Measurements from ENCODE around the gene SPOCK1.
"Not testable (repeated sequence)": the region's sequence is repeated elsewhere in the genome, so short reads cannot be mapped to it uniquely, and the experiment has no call there.

Gene SPOCK1

DNA sequence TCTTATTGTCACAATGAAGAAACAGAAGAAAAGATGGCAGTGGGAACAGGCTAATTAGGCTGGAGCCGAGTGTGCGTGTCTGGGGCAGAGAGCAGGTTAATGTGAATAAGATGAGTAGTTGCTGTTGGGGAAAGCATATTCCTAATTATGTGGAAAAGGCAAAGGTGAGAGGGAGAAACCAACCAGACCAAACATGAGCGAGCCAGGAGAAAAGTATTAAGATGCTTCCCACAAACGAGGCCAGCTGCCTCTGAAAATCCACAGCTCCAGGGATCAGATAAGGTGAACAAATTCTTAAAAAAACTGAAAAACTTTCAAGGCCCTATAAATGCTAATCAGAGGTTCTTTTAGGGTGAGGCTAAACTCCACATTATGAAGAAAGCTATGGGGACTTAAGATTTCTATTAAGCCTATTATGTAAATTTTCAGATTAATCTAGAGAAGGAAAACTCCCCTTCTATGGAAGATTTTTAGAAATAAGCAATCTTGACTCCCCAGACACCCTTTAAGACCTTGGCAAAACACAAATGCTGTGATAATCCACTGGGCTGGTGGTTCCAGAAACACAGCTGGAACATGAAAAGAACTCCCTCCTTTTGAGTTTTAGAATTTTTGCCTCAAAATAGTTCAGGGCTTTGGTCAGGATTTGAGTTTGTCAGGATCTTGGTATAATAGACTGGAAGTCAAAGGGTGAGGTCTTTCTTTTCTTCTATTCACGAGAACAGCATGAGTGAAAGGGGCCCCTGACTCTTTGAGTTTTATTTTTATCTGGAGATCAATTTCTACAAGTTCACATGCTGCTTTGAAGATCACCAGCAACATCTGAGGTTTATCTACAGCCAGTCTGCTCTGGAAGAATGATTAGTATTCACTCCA is 238.1 kb downstream of the SPOCK1 start:
- peaks cover 2% of the 10 kb centered on the region for H3K9me3 Mint-ChIP-seq
- ATAC-seq (ENCODE audit: low read depth) (no peak), DNase-seq (ENCODE audit: low spot score in 2 of 2) (no peak)
- no peaks in the 10 kb centered on the region for H3K4me1 Mint-ChIP-seq
- H3K36me3 Mint-ChIP-seq: no peaks in the 10 kb centered on the region
- peaks cover 8% of the 10 kb centered on the region for H3K27me3 Mint-ChIP-seq
- H3K4me3 Mint-ChIP-seq: no peak overlapping the region
- H3K27ac Mint-ChIP-seq: no peak overlapping the region

GRCh38 chr5:137259115-137259514 is 240.0 kb downstream of the SPOCK1 start:
- not testable (repeated sequence) for H3K27me3 Mint-ChIP-seq; ATAC-seq (ENCODE audit: low read depth); H3K27ac Mint-ChIP-seq; DNase-seq (ENCODE audit: low spot score in 2 of 2); H3K36me3 Mint-ChIP-seq; H3K9me3 Mint-ChIP-seq; H3K4me1 Mint-ChIP-seq; H3K4me3 Mint-ChIP-seq

- Mint-ChIP-seq H3K9me3 (peaks cover 2% of the 10 kb centered on the region), H3K36me3 (no peaks in the 10 kb centered on the region), H3K27me3 (peaks cover 3% of the 10 kb centered on the region), H3K27ac (no peak overlapping the region), H3K4me1 (no peaks in the 10 kb centered on the region), H3K4me3 (no peak overlapping the region)
- ATAC-seq (ENCODE audit: low read depth) (no peak), DNase-seq (ENCODE audit: low spot score in 2 of 2) (no peak)
Observed at GRCh38 chr5:137254119-137255090, 244.7 kb downstream of the SPOCK1 start.

- Mint-ChIP-seq H3K27me3 (no peaks in the 10 kb centered on the region), H3K27ac (no peak overlapping the region), H3K36me3 (no peaks in the 10 kb centered on the region), H3K4me3 (no peak overlapping the region), H3K4me1 (no peaks in the 10 kb centered on the region), H3K9me3 (peaks cover 2% of the 10 kb centered on the region)
- no peak for DNase-seq (ENCODE audit: low spot score in 2 of 2)
- no peak for ATAC-seq (ENCODE audit: low read depth)
Observed at GRCh38 chr5:137252512-137252911, 246.6 kb downstream of the SPOCK1 start.

GRCh38 chr5:137250421-137250820 is 248.7 kb downstream of the SPOCK1 start:
- Mint-ChIP-seq H3K9me3 (peaks cover under 1% of the 10 kb centered on the region), H3K4me1 (no peaks in the 10 kb centered on the region), H3K27ac (no peak overlapping the region), H3K36me3 (no peaks in the 10 kb centered on the region), H3K27me3 (no peaks in the 10 kb centered on the region), H3K4me3 (no peak overlapping the region)
- DNase-seq (ENCODE audit: low spot score in 2 of 2): no peak
- ATAC-seq (ENCODE audit: low read depth): no peak

- no peak for ATAC-seq (ENCODE audit: low read depth)
Observed at GRCh38 chr5:137248527-137248926, 250.6 kb downstream of the SPOCK1 start.

DNA sequence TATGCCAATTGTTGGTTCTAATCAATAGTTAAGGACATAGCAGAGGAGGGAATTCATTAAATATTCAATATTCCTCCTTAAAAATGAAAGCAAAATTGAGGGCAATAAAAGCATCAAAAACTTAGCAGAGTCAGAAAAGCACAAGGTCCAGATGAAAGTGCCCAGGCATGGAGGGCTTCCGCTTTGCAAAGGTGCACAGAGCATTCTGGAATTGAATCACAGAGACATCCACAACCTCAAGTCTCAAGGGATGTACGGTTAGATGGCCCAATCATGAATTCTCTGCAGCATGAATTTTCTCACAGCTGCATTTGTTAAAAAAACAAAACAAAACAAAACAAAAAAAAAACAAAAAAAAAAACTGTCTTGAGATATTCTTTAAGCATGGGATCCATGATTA is 253.7 kb downstream of the SPOCK1 start:
- no peak overlapping the region for H3K4me3 Mint-ChIP-seq
- no peak overlapping the region for H3K27ac Mint-ChIP-seq
- H3K4me1 Mint-ChIP-seq: no peaks in the 10 kb centered on the region
- H3K36me3 Mint-ChIP-seq: no peaks in the 10 kb centered on the region
- DNase-seq (ENCODE audit: low spot score in 2 of 2) (no peak), ATAC-seq (ENCODE audit: low read depth) (no peak)
- H3K27me3 Mint-ChIP-seq: no peaks in the 10 kb centered on the region
- H3K9me3 Mint-ChIP-seq: no peaks in the 10 kb centered on the region

More at GRCh38 chr5:137248527-137248926, 250.6 kb downstream of the SPOCK1 start:
- no peaks in the 10 kb centered on the region for H3K27me3 Mint-ChIP-seq
- H3K4me1 Mint-ChIP-seq: no peaks in the 10 kb centered on the region
- H3K36me3 Mint-ChIP-seq: no peaks in the 10 kb centered on the region
- H3K27ac Mint-ChIP-seq: no peak overlapping the region
- DNase-seq (ENCODE audit: low spot score in 2 of 2): no peak
- no peaks in the 10 kb centered on the region for H3K9me3 Mint-ChIP-seq
- H3K4me3 Mint-ChIP-seq: no peak overlapping the region

GRCh38 chr5:137240285-137240684 is 258.8 kb downstream of the SPOCK1 start:
- no peak overlapping the region for H3K27ac Mint-ChIP-seq
- no peak overlapping the region for H3K4me3 Mint-ChIP-seq
- H3K4me1 Mint-ChIP-seq: no peaks in the 10 kb centered on the region
- DNase-seq (ENCODE audit: low spot score in 2 of 2): no peak
- ATAC-seq (ENCODE audit: low read depth): no peak
- no peaks in the 10 kb centered on the region for H3K9me3 Mint-ChIP-seq
- no peaks in the 10 kb centered on the region for H3K36me3 Mint-ChIP-seq
- H3K27me3 Mint-ChIP-seq: peaks cover 6% of the 10 kb centered on the region

DNA sequence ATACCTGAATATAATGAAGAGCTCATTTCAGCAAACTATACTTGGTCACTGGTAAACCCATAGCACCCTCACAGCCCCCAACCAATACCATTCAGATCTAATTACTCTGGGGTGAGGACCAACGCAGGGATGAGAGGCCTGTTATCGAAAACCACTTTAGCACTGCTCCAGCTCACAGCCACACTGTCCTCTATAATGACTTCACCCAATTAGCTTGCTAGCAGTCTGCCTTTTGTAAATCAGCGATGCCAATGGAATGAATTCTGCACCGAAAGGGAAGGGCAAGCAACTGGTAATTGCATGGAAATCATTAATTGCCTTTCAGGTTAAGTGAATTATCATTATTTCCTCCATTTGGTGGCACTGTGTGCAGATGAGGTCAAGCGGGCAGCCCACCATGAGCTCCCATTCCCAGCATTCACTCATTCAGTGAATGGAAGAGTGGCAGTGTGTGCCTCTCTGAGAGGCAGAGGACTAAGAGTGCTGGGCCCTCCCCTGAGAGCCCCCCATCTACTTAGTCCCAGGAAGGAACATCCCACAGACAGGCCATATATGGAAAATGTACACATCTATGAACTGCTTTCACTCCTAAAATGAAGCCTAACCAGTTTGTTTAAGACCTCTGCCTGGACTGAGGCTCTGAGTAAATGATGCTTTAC is 262.1 kb downstream of the SPOCK1 start:
- Mint-ChIP-seq H3K36me3 (no peaks in the 10 kb centered on the region), H3K4me1 (no peaks in the 10 kb centered on the region), H3K4me3 (no peak overlapping the region), H3K27me3 (peaks cover 6% of the 10 kb centered on the region), H3K9me3 (no peaks in the 10 kb centered on the region), H3K27ac (no peak overlapping the region)
- DNase-seq (ENCODE audit: low spot score in 2 of 2) (no peak), ATAC-seq (ENCODE audit: low read depth) (no peak)

- Mint-ChIP-seq H3K36me3 (no peaks in the 10 kb centered on the region), H3K4me3 (no peak overlapping the region), H3K27me3 (peaks cover 8% of the 10 kb centered on the region), H3K9me3 (peaks cover 2% of the 10 kb centered on the region), H3K4me1 (no peaks in the 10 kb centered on the region), H3K27ac (no peak overlapping the region)
- DNase-seq (ENCODE audit: low spot score in 2 of 2): no peak
- no peak for ATAC-seq (ENCODE audit: low read depth)
Observed at GRCh38 chr5:137236252-137236651, 262.9 kb downstream of the SPOCK1 start.

DNA sequence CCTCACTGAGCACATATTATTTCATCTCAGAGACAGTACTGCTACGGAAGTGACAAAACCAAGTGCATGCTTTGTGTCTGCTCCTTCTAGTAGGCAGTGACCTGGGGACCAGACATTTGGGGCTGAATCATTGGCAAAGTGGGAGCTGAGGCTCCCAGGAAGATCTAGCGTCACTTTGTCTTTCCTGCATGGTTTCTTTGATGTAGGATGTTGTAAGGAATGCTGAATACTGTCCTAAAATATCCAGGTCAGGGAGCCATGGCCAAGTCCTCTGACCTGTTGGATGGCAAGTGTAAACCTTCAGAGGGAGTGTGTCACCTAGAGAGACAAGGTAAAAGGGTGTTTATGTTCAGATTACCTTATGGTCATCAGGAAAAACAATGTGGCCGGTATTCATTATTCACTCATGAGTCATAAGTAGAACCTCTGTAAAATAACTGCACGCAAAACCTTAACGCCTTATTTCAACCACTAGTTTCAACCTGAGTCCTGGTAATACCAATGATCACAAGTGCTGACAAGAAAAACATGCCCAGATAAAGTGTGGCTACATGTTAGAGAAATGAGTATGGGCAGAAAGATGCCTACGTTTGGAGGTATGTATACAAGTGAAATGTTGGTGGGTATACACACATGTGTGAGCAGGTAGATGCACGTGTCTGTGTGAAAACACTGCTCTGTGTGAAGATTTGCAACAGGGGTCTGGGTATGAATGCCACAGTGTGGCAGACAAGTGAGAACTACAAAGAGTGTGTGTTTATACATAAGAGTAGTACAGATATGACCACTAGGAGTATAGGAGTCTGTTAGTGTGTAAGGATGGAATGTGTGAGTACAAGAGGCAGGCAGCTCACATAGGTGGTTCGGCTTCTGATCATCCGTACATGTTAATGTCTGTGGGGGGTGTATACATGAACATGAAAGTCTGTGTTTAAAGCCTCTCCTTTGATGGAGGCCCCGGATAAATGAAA is 263.9 kb downstream of the SPOCK1 start:
- ATAC-seq (ENCODE audit: low read depth): no peak

DNA sequence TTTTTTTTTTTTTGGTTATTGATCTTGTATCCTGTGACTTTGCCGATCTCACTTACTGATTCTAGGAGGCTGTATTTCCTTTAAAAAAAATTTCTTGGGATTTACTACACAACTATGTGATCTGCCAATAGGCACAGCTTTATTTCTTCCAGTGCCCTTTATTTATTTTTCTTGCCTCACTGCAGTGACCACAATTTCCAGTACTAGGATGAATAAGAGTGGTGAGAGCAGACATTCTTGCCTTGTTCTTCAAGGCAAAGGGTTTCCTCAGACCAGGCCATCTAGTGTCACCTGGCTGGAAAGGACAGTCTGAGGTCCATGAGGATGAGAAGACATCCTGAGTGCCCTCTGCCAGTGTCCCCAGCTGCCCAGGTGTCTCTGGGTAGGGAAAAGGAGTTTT is 265.4 kb downstream of the SPOCK1 start:
- Mint-ChIP-seq H3K4me1 (no peaks in the 10 kb centered on the region), H3K4me3 (no peak overlapping the region), H3K9me3 (peaks cover 2% of the 10 kb centered on the region), H3K36me3 (no peaks in the 10 kb centered on the region), H3K27ac (no peak overlapping the region), H3K27me3 (peaks cover 8% of the 10 kb centered on the region)
- DNase-seq (ENCODE audit: low spot score in 2 of 2) (no peak), ATAC-seq (ENCODE audit: low read depth) (no peak)

More for the DNA sequence above, 263.9 kb downstream of the SPOCK1 start:
- no peak overlapping the region for H3K4me3 Mint-ChIP-seq
- DNase-seq (ENCODE audit: low spot score in 2 of 2): no peak
- H3K36me3 Mint-ChIP-seq: no peaks in the 10 kb centered on the region
- H3K9me3 Mint-ChIP-seq: peaks cover 2% of the 10 kb centered on the region
- peaks cover 8% of the 10 kb centered on the region for H3K27me3 Mint-ChIP-seq
- no peak overlapping the region for H3K27ac Mint-ChIP-seq
- no peaks in the 10 kb centered on the region for H3K4me1 Mint-ChIP-seq

DNA sequence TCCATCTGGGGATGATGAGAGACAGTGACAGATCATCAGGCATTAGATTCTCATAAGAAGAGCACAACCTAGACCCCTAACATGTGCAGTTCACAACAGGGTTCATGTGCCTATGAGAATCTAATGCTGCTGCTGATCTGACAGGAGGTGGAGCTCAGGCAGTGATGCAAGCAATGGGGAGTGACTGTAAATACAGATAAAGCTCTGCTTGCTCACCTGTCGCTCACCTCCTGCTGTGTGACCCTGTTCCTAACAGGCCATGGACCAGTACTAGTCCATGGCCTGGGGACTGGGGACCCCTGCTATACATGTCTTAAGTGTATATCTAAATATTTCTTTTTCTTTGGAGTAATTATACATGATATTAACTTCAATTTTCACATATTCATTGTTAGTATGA is 265.8 kb downstream of the SPOCK1 start:
- not testable (repeated sequence) for H3K27ac Mint-ChIP-seq; ATAC-seq (ENCODE audit: low read depth); H3K9me3 Mint-ChIP-seq; H3K4me3 Mint-ChIP-seq; H3K27me3 Mint-ChIP-seq; H3K4me1 Mint-ChIP-seq; DNase-seq (ENCODE audit: low spot score in 2 of 2); H3K36me3 Mint-ChIP-seq

Data from memory B cell (primary cell).